Cardiac muscle cell (in vitro differentiated cells and primary cell): Measurements from ENCODE around the gene ROR2. TPM values are rescaled to one million over a fixed set of nuclear protein-coding genes. Genes with fewer than 3 reads are reported as not detected.

Experiments
- DNase-seq, 2 donors: peaks; one replicate each; pipeline versions ENCODE4 v3.0.0 to v3.0.0-alpha.2; 2010 to 2017; ENCODE audit warnings: low read depth in 1 of 2, low spot score in 1 of 2
- H3K27ac ChIP-seq: fragments of 200-600 bp; sonication (generic); 2 replicates; pipeline ENCODE4 v1.5.1; 2016
- H3K27me3 ChIP-seq: fragments of 200-600 bp; sonication (generic); 2 replicates; pipeline ENCODE4 v1.6.0; 2016; ENCODE audit warnings: control low read depth
- H3K36me3 ChIP-seq: fragments of 200-600 bp; sonication (generic); 2 replicates; pipeline ENCODE4 v1.5.1; 2016; ENCODE audit warnings: control low read depth
- H3K4me1 ChIP-seq: fragments of 200-600 bp; sonication (generic); 2 replicates; pipeline ENCODE4 v1.8.1; 2017; ENCODE audit warnings: low read depth, mild to moderate bottlenecking, mixed run types
- H3K4me3 ChIP-seq: fragments of 200-600 bp; sonication (generic); 2 replicates; pipeline ENCODE4 v1.5.1; 2016; ENCODE audit warnings: mild to moderate bottlenecking
- H3K9me3 ChIP-seq: fragments of 200-600 bp; sonication (generic); 2 replicates; pipeline ENCODE4 v1.5.1; 2017; ENCODE audit warnings: low read depth, mild to moderate bottlenecking, control low read depth
- CTCF ChIP-seq: IDR thresholded peaks from 2 replicates; pipeline ENCODE4 v1.5.1; 2012; ENCODE audit warnings: low read depth, mild to moderate bottlenecking, low read length
- polyA plus RNA-seq: library from polyadenylated mRNA; unstranded; fragments of >200 nt; fragmentation: Nextera tagmentation; extraction: Ambion mirVana; gene quantifications from 2 replicates; pipeline ENCODE4 v1.2.1, GENCODE V29; 2016
- total RNA-seq: library from RNA; depleted of rRNA; stranded (reverse); fragments of >200 nt; gene quantifications from 2 replicates; pipeline ENCODE4 v1.2.3, GENCODE V29; 2016

The ROR2 gene
- total and polyA plus RNA-seq, 2 experiments from 2014 or later = 21.5 to 38.6 TPM

DNA sequence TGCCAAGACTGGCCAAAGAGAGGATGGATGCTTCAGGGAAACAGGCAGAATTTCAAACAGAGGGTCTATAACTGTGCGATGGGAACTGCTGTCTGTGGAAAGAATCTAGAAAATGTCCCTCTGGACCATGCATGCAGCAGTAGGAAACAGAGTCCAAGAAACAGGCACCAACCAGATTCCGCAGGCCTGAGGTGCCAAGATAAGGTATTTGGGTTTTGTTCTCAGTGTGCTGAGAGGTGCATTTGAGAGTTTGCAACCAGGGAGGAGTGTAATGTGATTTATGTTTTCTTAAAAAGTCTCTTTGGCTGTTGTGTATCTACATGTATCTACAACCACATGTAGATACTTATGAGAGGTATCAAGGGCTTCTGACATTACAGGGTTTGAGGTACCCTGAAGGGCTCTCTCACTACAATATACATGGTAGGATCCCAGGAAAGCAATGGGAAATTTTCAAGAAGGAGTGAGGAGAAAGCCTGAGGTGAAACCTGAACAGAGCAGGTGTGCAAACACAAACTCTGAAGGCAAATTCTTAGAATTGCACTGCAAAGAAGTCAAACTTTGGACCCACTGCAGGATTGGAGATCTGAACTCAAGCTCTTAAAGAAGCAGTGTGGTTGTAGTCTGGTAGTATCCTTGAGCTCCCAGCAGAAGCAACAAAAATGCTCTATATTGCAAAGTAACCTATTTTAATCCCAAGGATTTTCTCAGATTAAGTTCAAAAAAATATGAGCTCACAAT is 343.6 kb downstream of the ROR2 start:
- no peak for DNase-seq
- H3K4me1 ChIP-seq = no peaks in the 10 kb centered on the region
- H3K27me3 ChIP-seq = no peaks in the 10 kb centered on the region
- H3K27ac ChIP-seq = no peak overlapping the region
- no peak for TF ChIP-seq CTCF
- no peaks in the 10 kb centered on the region for H3K36me3 ChIP-seq
- no peaks in the 10 kb centered on the region for H3K9me3 ChIP-seq
- no peak overlapping the region for H3K4me3 ChIP-seq

GRCh38 chr9:91604451-91605179 is 345.4 kb downstream of the ROR2 start:
- Histone ChIP-seq H3K27ac (no peak overlapping the region), H3K4me1 (no peaks in the 10 kb centered on the region), H3K36me3 (no peaks in the 10 kb centered on the region), H3K27me3 (no peaks in the 10 kb centered on the region), H3K4me3 (no peak overlapping the region), H3K9me3 (no peaks in the 10 kb centered on the region)
- no peak for TF ChIP-seq CTCF
- DNase-seq = no peak

- no peak for TF ChIP-seq CTCF
- Histone ChIP-seq H3K4me3 (no peak overlapping the region), H3K27me3 (no peaks in the 10 kb centered on the region), H3K9me3 (no peaks in the 10 kb centered on the region), H3K4me1 (no peaks in the 10 kb centered on the region), H3K27ac (no peak overlapping the region), H3K36me3 (no peaks in the 10 kb centered on the region)
- no peak for DNase-seq
Measured at GRCh38 chr9:91603932-91604331, 346.1 kb downstream of the ROR2 start.

GRCh38 chr9:91599564-91599963 is 350.5 kb downstream of the ROR2 start:
- no peak overlapping the region for H3K4me3 ChIP-seq
- no peaks in the 10 kb centered on the region for H3K36me3 ChIP-seq
- H3K9me3 ChIP-seq = no peaks in the 10 kb centered on the region
- H3K4me1 ChIP-seq = no peaks in the 10 kb centered on the region
- TF ChIP-seq CTCF = no peak
- no peaks in the 10 kb centered on the region for H3K27me3 ChIP-seq
- no peak overlapping the region for H3K27ac ChIP-seq
- DNase-seq = no peak

GRCh38 chr9:91591627-91592026 is 358.4 kb downstream of the ROR2 start:
- Histone ChIP-seq H3K27ac (no peak overlapping the region), H3K4me1 (no peaks in the 10 kb centered on the region)

More at GRCh38 chr9:91591627-91592026, 358.4 kb downstream of the ROR2 start:
- H3K36me3 ChIP-seq = no peaks in the 10 kb centered on the region
- DNase-seq = no peak
- H3K27me3 ChIP-seq = no peaks in the 10 kb centered on the region
- no peak overlapping the region for H3K4me3 ChIP-seq
- H3K9me3 ChIP-seq = no peaks in the 10 kb centered on the region
- TF ChIP-seq CTCF = no peak
